HEK293T (cell line): ENCODE data around the gene DENND1B.
"Not testable (repeated sequence)": the region's sequence is repeated elsewhere in the genome, so short reads cannot be mapped to it uniquely, and the experiment has no call there.

ENCODE experiments used
- CTCF ChIA-PET: fragments of 350-600 bp; formaldehyde crosslinking; extraction: SDS; loops from one replicate; lab custom pipeline; 2021; ENCODE audit warnings: antibody characterized with exemption, inconsistent platforms; lab: Yijun Ruan, JAX
- POLR2A ChIA-PET: fragments of 350-600 bp; formaldehyde crosslinking; extraction: SDS; loops from one replicate; lab custom pipeline; 2020; ENCODE audit warnings: antibody characterized with exemption, inconsistent platforms; lab: Yijun Ruan, JAX
- DNase-seq: peaks from one replicate; pipeline ENCODE4 v3.0.0; 2012; ENCODE audit warnings: mixed read lengths; ENCODE audit errors: extremely low spot score
- ARNT ChIP-seq: fragments of 450-650 bp; IDR thresholded peaks from 2 replicates; pipeline ENCODE4 v1.6.1; 2017; ENCODE audit warnings: mild to moderate bottlenecking
- BHLHE40 ChIP-seq: fragments of 450-650 bp; IDR thresholded peaks from 2 replicates; pipeline ENCODE4 v1.6.1; 2016; ENCODE audit warnings: mild to moderate bottlenecking, moderate library complexity, borderline replicate concordance
- CTBP1 ChIP-seq: fragments of 450-650 bp; IDR thresholded peaks from 2 replicates; pipeline ENCODE4 v1.6.1; 2016; ENCODE audit warnings: borderline replicate concordance
- ELF4 ChIP-seq: fragments of 450-650 bp; IDR thresholded peaks from 2 replicates; pipeline ENCODE4 v1.6.1; 2017; ENCODE audit warnings: antibody characterized with exemption
- FOXA1 ChIP-seq: fragments of 450-650 bp; IDR thresholded peaks from 2 replicates; pipeline ENCODE4 v1.6.1; 2016; ENCODE audit warnings: mild to moderate bottlenecking
- FOXK2 ChIP-seq: fragments of 450-650 bp; IDR thresholded peaks from 2 replicates; pipeline ENCODE4 v1.6.1; 2016; ENCODE audit warnings: mild to moderate bottlenecking
- FOXM1 ChIP-seq: fragments of 450-650 bp; IDR thresholded peaks from 2 replicates; pipeline ENCODE4 v1.6.1; 2017; ENCODE audit warnings: mild to moderate bottlenecking, borderline replicate concordance
- HDGF ChIP-seq: fragments of 450-650 bp; IDR thresholded peaks from 2 replicates; pipeline ENCODE4 v1.6.1; 2017; ENCODE audit warnings: antibody characterized with exemption, borderline replicate concordance
- L3MBTL2 ChIP-seq: fragments of 450-650 bp; conservative IDR thresholded peaks from 2 replicates; pipeline ENCODE4 v1.6.1; 2016; ENCODE audit warnings: mild to moderate bottlenecking
- LEF1 ChIP-seq: fragments of 450-650 bp; IDR thresholded peaks from 2 replicates; pipeline ENCODE4 v1.6.1; 2017; ENCODE audit warnings: mild to moderate bottlenecking, borderline replicate concordance
- NFRKB ChIP-seq: fragments of 450-650 bp; IDR thresholded peaks from 2 replicates; pipeline ENCODE4 v1.6.1; 2016; ENCODE audit warnings: mild to moderate bottlenecking, moderate library complexity
- PKNOX1 ChIP-seq: fragments of 450-650 bp; IDR thresholded peaks from 2 replicates; pipeline ENCODE4 v1.6.1; 2016
- SP1 ChIP-seq: fragments of 450-650 bp; IDR thresholded peaks from 2 replicates; pipeline ENCODE4 v1.6.1; 2017
- SUZ12 ChIP-seq: fragments of 450-650 bp; IDR thresholded peaks from 2 replicates; pipeline ENCODE4 v1.6.1; 2016; ENCODE audit warnings: mild to moderate bottlenecking
- TARDBP ChIP-seq: fragments of 450-650 bp; IDR thresholded peaks from 2 replicates; pipeline ENCODE4 v1.6.1; 2016
- ZNF384 ChIP-seq: fragments of 450-650 bp; IDR thresholded peaks from 2 replicates; pipeline ENCODE4 v1.6.1; 2016

Gene DENND1B

GRCh38 chr1:197731449-197731848 is 43.8 kb downstream of the DENND1B start:
- CTCF ChIA-PET, result no interaction called here
- no peak for TF ChIP-seq CTBP1
- TF ChIP-seq NFRKB, result no peak
- no peak for TF ChIP-seq PKNOX1
- no peak for TF ChIP-seq TARDBP
- no peak for TF ChIP-seq HDGF
- no peak for TF ChIP-seq BHLHE40
- TF ChIP-seq FOXK2, result no peak
- no peak for TF ChIP-seq ARNT
- TF ChIP-seq ELF4, result no peak
- TF ChIP-seq ZNF384, result no peak
- no peak for TF ChIP-seq SUZ12
- no peak for TF ChIP-seq FOXM1
- no peak for TF ChIP-seq L3MBTL2
- TF ChIP-seq LEF1, result no peak
- TF ChIP-seq FOXA1, result no peak
- TF ChIP-seq SP1, result no peak
- no peak for DNase-seq
- POLR2A ChIA-PET, result no interaction called here

DNA sequence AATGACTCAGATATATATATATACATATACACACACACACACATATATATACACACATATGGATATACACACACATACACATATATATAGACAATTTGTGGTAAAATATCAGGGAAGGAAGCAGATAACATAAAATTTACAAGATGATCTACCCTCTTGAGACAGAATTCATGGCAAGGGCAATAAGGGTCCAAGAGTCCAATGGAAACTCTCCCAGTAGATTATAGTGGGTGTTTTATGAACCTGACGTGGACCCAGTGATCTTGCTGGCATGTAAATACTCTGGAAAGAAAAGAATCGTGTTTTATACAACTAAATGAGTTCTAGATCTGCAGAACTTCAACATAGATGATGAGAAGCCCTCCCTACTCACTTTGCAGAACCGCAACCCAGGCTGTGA is 49.3 kb downstream of the DENND1B start:
- POLR2A ChIA-PET, result no interaction called here
- no peak for DNase-seq
- CTCF ChIA-PET, result no interaction called here
- no peak for TF ChIP-seq ARNT
- no peak for TF ChIP-seq BHLHE40
- TF ChIP-seq ZNF384, result no peak

DNA sequence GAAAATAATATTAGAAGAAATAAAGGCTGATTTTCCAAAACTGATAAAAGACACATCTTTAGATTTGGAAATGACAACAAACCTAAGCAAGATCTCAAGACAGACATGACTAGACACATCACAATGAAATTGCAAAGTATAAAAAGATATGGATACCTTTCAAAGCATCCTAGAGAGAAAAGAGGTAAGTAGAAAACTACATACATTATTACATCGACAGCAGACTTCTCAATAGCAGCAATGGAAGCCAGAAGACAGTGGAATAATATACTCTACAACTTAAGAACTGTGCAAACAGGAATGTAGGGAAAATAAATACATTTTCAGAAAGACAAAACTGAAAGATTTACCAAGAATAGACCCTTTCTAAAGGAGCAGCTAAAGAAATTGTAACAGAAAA is 50.2 kb downstream of the DENND1B start:
- CTCF ChIA-PET, result no interaction called here

DNA sequence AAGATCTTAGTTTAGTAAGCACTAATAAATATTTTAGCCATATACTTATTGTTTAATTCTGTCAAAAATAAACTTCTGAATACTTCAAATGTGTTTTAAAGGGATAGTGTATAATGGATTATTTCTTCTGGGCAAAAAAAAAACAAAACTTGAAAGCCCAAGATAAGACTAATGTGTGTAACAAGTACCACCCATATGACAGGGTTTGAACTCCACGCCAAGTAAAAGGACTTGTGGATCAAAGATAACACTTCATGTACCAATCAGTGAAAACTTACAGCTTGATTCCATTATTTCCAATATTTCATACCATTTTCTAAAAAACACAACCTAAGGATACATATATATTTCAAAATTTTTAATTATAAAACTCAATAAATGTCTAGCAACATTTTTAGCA is 59.5 kb downstream of the DENND1B start:
- TF ChIP-seq SP1 (no peak), PKNOX1 (no peak), LEF1 (no peak), ELF4 (no peak), SUZ12 (no peak), HDGF (no peak), CTBP1 (no peak), ZNF384 (no peak), ARNT (no peak)
- CTCF ChIA-PET, result interaction anchor here (0.7 kb wide), 1 partner anchor 13 kb away, joined by 6 read pairs; no protein-coding TSS in a partner anchor
- POLR2A ChIA-PET, result no interaction called here
- no peak for DNase-seq

More for the DNA sequence above, 50.2 kb downstream of the DENND1B start:
- DNase-seq, result no peak
- no peak for TF ChIP-seq ELF4
- TF ChIP-seq TARDBP, result no peak
- no peak for TF ChIP-seq FOXM1
- no peak for TF ChIP-seq CTBP1
- no peak for TF ChIP-seq HDGF
- no peak for TF ChIP-seq ARNT
- TF ChIP-seq FOXK2, result no peak
- no peak for TF ChIP-seq ZNF384
- TF ChIP-seq BHLHE40, result no peak
- TF ChIP-seq NFRKB, result no peak
- no peak for TF ChIP-seq FOXA1
- TF ChIP-seq SUZ12, result no peak
- TF ChIP-seq L3MBTL2, result no peak
- TF ChIP-seq PKNOX1, result no peak
- TF ChIP-seq SP1, result no peak
- no peak for TF ChIP-seq LEF1
- POLR2A ChIA-PET, result no interaction called here

DNA sequence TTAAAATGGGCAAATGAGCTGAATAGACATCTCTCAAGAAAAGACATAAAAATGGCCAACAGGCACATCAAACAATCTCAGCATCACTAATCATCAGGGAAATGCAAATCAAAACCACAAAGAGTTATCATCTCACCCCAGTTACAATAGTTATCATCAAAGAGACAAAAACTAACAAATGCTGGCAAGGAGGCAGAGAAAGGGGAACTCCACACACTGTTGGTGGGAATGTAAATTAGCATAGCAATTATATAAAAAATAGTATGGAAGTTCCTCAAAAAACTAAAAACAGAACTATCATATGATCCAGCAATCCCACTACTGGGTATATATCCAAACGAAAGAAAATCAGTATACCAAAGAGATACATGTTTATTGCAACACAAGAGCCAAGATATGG is 68.7 kb downstream of the DENND1B start:
- TF ChIP-seq FOXM1, result no peak
- TF ChIP-seq HDGF, result no peak
- no peak for TF ChIP-seq BHLHE40
- no peak for TF ChIP-seq PKNOX1
- ChIA-PET CTCF (no interaction called here), POLR2A (no interaction called here)
- no peak for DNase-seq

DNA sequence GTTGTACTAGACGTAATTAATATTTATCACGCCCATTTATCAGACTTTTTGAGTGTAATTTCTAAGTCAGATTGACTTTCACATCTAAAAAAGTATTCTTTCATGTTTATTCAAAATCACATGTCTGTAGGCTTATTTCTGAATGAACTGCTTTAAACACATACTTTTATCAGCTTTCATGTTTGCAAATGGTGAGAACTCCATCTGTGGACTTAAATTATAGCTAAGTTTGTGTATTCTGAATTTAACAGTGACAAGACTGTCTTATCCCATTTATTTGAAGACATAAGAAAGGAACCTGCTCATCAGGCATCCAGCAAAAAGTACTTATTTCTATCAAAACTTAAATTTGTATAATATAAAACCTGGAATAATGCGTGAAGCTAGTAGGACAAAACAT is 69.3 kb downstream of the DENND1B start:
- TF ChIP-seq HDGF (no peak), BHLHE40 (no peak), NFRKB (no peak), PKNOX1 (no peak), ZNF384 (no peak), FOXK2 (no peak), SP1 (no peak), L3MBTL2 (no peak), FOXM1 (no peak), CTBP1 (no peak), ARNT (no peak), LEF1 (no peak), ELF4 (no peak), SUZ12 (no peak), TARDBP (no peak)
- POLR2A ChIA-PET, result no interaction called here
- CTCF ChIA-PET, result no interaction called here
- DNase-seq, result no peak

DNA sequence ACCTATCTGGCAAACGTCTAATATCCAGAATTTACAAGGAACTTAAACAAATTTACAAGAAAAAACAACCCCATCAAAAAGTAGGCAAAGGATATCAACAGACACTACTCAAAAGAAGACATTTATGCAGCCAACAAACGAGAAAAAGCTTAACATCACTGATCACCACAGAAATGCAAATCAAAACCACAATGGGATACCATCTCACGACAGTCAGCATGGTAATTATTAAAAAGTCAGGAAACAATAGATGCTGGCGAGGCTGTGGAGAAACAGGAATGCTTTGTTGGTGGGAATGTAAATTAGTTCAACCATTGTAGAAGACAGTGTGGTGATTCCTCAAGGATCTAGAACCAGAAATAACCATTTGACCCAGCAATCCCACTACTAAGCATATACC is 74.6 kb downstream of the DENND1B start:
- POLR2A ChIA-PET, DNase-seq, CTCF ChIA-PET: not testable (repeated sequence)
